COLO668 (cell line): Measurements from ENCODE around the gene PIP4P1.
A peak's percentile ranks its signal among the peaks of the same experiment; 100 is the strongest.
"Not testable (repeated sequence)": the region's sequence is repeated elsewhere in the genome, so short reads cannot be mapped to it uniquely, and the experiment has no call there.

Experiments used
- DNase-seq: peaks from one replicate; lab custom pipeline; 2025; ENCODE audit not compliant: unreplicated experiment; lab: John Stamatoyannopoulos, UW

Gene PIP4P1

DNA sequence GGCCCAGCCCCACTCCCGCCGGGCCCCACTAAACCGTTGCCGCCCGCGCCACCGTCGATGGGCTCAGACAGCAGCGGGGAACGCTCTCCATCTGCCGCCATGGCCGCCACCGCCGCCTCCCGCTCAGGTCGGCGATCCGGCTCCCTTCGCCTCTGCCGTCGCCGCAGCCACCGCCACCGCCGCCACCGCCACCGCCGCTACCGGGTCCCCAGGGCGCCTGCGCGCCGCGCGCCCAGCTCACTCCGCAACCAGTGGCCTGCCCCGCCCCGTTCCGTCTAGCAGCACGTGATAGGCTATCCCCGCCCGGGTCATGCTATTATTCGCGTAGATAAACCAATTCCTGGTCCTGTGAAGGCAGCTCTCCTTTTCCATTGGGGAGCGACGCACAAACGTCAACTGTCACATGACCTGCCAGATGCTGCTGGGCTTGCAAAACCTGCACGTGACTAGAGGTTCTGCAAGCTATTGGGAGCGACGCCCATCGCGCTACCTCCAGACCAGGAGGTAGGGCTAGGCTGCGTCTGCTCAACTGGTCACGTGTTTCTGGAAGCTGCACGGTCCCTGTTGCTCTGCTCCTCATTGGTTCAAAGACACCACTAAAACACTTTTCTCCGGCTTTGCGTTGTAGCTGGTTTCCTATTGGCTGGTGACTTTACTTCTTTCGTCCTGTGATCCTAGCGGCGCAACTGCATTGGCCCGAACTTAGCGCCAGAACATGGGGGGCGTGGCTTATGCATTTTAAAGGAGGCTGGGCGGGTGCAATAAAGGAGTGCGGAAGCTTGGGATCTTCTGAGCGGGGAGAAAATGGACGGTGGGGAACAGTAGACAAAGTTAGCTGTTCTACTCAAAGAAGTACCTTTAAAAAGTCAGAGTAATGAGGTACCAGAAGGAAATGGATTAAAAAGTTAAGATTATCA is at the start of gene PIP4P1:
TSS of gene PIP4P1 (minus strand) at position 210 of the 917 bp plus-strand sequence. CDS start at position 101, 109 bp downstream.
- DNase-seq = peak; percentile 100

DNA sequence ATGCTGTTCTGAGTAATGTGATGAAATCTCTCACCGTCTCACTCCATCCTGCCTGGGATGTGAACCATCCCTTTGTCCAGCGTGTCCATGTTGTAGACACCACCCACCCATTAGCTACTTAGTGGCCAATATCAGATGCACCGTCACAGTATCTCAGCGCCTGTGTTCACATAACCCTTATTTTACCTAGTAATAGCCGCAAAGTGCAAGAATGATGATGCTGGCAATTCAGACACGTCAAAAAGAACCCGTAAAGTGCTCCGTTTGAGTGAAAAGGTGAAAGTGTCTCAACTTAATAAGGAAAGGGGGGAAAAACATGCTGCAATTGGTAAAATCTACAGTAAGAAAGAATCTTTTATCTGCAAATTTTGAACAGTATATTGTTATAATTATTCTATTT is 47.1 kb upstream of the PIP4P1 start:
- DNase-seq = no peak

DNA sequence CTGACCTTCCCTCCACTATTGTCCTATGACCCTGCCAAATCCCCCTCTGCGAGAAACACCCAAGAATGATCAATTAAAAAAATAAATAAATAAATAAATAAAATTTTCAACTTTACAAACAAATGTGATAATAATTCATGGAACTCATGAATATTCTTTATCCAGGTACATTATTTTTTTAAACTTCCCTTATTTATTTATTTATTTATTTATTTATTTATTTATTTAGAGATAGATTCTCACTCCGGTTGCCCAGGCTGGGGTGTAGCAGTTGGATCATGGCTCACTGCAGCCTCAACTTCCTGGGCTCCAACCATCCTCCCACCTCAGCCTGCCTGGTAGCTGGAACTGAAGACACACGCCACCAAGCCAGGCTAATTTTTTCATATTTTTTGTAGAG is 46.3 kb upstream of the PIP4P1 start:
- not testable (repeated sequence) for DNase-seq

DNA sequence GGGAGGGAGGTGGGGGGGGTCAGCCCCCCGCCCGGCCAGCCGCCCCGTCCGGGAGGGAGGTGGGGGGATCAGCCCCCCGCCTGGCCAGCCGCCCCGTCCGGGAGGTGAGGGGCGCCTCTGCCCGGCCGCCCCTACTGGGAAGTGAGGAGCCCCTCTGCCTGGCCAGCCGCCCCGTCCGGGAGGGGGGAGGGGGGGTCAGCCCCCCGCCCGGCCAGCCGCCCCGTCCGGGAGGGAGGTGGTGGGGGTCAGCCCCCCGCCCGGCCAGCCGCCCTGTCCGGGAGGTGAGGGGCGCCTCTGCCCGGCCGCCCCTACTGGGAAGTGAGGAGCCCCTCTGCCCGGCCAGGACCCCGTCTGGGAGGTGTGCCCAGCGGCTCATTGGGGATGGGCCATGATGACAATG is 45.5 kb upstream of the PIP4P1 start:
- DNase-seq = not testable (repeated sequence)

DNA sequence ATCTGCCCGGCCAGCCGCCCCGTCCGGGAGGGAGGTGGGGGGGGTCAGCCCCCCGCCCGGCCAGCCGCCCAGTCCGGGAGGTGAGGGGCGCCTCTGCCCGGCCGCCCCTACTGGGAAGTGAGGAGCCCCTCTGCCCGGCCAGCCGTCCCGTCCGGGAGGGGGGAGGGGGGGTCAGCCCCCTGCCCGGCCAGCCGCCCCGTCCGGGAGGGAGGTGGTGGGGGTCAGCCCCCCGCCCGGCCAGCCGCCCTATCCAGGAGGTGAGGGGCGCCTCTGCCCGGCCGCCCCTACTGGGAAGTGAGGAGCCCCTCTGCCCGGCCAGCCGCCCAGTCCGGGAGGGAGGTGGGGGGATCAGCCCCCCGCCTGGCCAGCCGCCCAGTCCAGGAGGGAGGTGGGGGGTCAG is 45.0 kb upstream of the PIP4P1 start:
- DNase-seq = not testable (repeated sequence)

DNA sequence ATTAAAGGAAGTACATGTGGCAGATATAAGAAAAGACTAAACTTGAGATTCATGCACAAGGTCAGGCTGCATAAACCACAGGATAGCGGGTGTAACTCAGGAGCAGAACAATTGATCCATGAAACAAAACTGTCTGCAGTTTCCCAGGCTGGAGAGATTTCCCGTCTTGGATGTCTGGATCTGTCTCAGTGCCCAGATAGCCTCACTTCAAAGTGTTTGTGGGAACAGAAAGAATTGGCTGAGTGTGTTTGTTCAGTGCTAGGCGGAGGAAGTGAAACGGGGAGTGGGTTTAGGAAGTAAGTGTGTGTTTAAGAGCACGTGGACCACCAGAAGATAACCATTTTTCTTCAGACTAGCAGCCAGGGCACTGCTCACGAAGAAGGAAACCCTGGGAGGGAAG is 42.7 kb upstream of the PIP4P1 start:
- no peak for DNase-seq

DNA sequence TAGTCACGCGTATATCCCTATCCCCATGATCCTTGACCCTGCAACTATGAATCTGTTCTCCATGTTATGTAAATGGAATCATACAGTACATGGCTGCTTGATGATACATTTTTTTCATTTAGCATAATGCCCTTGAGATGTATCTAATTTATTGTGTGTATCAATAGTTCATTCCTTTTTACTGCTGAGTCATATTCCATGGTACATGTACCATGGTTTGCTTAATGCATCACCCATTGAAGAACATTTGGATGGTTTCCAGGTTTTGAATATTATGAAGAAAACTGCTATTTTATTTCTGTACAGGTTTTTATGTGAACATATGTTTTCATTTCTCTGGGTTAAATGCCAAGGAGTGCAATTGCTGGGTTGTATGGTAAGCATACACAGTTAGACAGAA is 40.1 kb upstream of the PIP4P1 start:
- no peak for DNase-seq

DNA sequence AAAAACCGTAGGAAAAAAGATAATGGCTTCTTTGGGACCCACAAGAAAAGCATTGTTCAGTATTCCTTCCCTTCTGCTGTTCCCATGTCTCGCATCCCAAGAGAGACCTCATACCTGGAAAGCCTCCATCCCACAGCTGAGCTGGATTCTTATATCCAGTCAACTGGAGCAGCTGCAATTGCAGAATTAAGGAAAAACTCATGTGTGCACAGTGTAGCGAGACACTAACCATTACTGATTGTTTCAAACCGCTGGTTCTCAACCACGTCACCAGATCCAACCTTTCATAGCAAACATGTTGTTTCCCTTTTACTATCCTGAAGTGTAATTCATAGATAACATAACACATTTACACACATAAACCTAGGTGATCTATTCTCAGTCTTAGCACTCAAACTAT is 38.6 kb upstream of the PIP4P1 start:
- no peak for DNase-seq

DNA sequence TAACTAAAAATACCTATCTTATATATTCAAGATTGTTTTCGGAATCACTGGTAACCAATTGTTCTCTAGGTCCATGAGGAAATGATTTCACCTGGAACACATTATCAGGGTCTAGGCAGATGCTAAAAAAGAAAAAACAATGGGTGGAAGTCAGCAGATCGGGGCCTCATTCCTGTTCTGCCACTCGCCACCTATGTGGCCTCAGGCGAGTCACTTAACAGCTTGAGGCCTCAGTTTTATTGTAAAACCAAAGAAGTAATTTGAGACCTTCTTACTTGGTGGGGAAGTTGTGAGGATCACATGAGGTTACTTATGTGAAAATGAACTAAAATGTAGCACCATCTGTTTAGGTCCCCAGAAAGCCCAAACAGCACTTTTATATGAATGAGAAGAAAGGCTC is 37.9 kb upstream of the PIP4P1 start:
- no peak for DNase-seq

DNA sequence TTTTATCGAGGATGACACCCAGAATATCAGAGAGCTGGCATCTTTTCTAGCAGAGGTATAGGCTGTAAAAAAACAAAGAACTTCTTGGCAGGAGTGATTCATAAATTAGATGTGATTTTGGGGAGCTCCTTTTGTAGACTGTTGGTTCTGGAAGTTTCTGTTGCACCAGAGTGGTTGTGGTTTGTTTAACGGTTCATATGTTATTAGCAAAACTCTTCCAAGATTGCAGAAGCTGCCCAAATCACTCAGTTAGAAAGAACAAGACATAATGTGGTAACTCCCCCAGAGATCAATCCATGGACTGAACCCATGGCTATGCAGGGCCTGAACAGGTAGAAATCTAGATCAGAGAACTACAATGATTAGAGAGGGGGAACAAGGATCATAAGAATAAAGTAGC is 37.4 kb upstream of the PIP4P1 start:
- DNase-seq = no peak

DNA sequence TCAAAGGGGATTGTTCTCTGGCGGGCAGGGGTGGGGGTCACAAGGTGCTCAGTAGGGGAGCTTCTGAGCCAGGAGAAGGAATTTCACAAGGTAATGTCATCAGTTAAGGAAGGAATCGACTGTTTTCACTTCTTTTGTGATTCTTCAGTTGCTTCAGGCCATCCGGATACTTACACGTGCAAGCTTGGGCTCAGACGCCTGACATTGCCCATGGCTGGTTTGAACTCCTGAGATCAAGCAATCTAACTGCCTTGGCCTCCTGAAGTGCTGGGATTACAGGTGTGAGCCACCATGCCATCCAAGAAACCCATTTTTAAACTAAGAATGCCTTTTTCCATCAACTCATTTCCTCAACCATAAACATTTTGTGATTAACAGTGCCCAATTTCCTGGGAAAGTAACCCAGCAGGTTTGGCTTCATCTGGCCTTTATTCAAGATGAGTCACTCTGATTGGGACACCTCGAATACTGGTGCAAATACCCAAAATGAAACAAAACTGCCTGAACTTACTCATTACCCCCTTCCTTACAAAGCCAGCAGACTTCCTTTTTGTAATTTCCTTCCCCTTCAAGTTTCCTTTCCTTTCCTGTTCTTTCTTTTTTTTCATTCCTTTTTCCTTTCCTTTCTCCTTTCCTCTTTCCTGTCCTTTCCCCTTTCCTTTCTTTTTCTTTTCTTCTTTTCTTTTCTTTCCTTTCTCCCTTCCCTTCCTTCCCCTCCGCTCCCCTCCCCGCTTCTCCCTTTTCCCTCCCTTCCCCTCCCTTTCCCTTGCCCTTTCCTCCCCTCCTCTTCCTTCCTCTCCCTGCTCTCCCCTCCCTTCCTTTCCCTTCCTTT is 33.9 kb upstream of the PIP4P1 start:
- DNase-seq = no peak

DNA sequence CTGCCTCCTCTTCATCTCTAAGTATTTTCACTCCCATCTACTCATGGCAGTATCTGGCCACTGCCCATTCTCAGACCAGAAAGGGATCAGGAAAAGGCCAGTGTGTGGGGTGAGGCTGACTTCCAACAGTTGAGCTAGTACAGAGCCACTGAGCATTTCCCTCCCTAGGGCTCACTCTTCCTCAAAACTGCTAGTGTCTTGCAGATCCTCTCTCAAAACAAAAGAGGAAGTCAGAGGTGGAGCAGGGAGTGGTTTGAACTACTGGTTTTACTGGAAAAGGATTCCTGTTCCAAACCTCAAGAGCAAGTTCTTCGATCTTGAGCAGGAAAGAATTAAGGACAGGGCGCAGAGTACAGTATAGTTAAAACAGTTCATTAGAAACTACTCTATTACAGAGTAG is 32.4 kb upstream of the PIP4P1 start:
- no peak for DNase-seq

DNA sequence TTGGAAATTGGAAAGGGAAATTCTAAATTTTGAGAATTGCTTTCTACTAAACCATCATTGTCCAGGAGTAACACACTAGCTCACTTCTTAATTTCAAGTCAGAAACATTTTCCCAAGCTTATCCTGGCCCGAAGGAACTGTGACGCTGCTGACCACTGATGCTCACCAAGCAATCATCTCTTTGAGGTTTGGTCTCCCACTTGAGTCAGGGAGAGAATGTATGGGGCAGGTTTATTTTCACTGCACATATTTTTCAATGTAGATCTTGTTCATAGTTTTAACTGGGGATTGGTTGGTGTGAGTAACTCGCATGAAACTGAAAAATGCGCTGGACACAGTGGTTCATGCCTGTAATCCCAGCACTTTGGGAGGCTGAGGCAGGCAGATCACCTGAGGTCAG is 31.3 kb upstream of the PIP4P1 start:
- no peak for DNase-seq

DNA sequence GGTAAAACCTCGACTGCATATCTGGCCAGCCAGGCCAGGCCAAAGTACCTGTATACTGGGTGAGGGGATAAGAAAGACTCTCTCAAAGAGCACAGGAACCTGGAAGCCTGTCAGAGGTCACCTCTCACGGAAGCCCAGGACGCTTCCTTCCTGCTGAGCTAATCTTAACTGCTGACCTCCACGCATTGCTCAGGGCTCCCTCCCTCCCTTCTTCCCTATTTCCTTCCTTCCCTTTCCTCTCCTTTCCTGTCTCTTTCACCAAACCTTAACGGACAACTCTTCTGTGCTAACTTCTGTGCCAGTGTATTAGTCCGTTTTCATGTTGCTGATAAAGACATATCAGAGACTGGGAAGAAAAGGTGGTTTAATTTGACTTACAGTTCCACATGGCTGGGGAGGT is 29.3 kb upstream of the PIP4P1 start:
- no peak for DNase-seq

DNA sequence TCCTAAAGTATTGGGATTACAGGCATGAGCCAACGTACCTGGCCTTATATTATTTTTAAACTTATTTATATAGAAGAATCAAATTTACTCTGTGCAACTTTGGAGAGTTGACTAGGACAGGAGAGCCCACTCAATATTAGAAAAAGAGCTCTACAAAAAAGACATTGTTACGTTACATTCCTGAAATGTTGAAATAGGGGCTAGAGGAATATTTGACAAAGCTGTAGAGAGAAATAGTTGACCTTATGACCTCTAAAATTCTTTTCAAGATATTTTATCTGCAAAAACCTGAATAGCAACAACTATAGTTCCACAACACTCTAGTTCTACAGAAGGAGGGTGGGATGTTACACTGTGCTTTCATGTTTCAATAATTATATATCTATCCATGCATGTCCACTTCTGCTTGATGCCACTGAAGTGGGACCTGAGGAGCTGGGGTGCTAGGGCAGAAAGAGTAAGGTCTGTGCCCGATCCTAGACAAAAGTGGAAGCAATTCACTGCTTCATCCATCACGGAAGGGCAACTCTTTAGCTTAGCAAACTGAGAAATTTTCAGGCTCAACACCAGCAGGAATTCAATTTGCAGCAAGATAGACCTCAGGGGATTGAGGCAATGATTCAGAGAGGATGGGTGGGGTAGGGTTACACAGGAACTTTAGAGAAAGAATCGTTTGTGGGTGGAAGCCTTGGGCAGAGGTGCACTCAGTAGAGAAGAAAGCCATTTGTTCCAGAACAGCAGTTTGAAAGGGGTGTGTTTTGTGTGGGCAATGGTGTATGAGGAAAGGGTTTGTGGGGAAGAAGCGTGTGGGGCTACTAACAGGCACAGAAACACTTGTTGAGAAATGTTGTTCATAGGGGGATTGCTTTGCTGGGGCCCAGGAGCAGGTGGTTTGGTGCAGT is 28.1 kb upstream of the PIP4P1 start:
- no peak for DNase-seq

DNA sequence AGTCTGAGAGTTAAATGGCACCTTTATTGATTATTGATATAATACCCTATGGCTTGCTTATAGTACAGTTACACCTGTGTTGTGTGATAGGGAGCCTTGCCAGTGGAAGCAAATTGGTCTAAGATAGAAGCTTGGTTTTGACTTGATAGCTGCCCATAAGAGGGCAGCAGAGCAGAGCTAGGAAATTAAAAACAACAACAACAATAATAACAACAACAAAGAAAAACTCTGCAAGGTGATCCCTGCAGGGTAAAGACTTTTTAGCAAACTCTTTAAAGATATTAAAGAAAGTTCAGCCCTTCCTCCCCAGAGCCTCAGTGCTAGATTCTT is 26.1 kb upstream of the PIP4P1 start:
- no peak for DNase-seq

DNA sequence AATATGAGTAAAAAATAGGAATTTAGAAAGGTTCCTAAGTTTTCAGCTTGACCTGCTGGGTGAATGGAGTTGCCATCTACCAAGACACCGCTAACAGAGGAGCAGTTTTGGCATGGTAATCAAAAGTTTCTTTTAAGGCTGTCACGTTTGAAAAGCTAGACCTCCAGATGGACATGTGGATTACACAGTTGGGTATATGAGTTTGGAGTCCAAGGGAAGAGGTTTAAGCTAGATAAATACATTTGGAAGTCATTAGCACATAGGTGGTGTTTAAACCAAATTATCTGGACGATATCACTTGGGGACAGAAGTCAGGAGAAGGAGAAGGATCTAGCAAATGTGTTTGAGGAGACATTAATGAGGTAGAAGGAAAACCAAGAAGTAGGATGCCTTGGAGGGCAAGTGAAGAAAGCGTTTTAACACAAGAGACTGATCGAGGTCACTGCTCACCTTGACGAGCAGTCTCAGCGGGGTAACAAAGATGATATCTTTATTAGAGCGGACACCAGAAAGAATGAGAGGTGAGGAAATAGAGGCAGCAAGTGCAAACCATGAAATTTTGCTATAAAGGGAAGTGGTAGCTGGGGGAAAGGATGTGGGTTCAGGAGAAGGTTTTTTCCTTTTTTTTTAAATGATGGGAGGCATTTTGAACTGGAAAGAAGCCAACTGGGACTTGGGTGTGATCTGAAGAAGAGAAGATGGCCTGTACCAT is 25.6 kb upstream of the PIP4P1 start:
- DNase-seq = no peak

DNA sequence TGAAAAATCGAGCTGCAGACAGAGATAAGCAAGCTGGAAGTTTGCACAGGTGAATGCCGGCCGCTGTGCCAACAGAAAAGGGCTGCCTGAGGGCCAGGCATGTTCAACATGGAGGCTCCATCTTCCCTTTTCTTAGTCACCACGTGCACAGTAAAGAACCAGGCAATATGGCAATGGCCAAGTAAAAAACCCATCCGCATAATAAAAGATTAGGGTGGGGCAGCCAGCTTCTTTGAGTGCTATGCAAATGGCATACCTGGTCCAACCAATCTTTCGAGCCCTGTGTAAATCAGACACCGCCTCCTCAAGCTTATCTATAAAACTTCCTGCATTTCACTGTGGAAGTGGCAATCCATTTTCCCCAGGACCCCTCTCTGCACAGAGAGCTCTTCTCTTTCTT is 24.7 kb upstream of the PIP4P1 start:
- no peak for DNase-seq

DNA sequence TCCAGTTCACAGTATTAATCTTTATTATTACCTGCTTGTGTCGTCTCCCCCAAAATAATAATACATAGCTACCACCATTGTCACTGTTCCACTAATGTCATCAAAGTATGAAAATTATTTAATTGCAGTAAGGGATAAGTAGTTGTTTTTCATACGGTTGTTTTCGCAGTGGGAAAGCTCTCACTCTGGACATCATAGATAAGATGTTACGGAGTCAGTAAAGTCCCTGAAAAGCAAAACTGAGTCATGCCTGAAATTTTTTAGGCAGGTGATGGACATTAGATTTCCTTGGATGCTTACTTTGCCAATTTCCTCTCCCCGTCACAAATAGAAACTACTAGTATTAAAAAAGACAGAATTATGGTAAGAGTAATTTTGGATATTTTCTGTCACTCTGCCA is 21.1 kb upstream of the PIP4P1 start:
- DNase-seq = no peak

DNA sequence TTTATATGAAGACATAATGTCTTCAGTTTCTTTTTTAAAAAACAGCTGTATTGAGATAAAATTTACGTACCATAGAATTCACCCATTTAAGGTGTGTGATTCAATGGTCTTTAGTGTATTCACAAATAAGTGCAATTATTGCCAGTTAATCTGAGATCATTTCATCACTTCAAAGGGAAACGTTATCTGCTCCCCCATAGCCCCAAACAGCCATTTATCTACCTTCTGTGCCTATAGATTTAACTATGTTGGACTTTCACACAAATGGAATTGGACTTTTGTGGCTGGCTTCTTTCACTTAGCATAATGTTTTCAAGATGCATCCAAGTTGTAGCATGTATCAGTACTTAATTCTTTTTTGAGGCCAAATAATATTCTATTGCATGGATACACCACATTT is 17.7 kb upstream of the PIP4P1 start:
- DNase-seq = no peak
